ENCODE results near the gene PTPRG. TPM values are rescaled to one million over a fixed set of nuclear protein-coding genes. Genes with fewer than 3 reads are reported as not detected.
A peak's percentile ranks its signal among the peaks of the same experiment; 100 is the strongest.

PTPRG gene
- polyA plus RNA-seq, 10 donors = 25.7 to 37.0 (median 33.0) TPM

- no peak for DNase-seq
Observed at GRCh38 chr3:61922118-61922517, 360.7 kb downstream of the PTPRG start.

GRCh38 chr3:61924090-61924735 lies 362.8 kb downstream of the PTPRG start:
- DNase-seq = no peak

- DNase-seq = no peak
Observed at GRCh38 chr3:61924991-61925390, 363.6 kb downstream of the PTPRG start.

GRCh38 chr3:61925721-61926120 lies 364.4 kb downstream of the PTPRG start:
- peak in 2 of 3 donors; percentile 57 to 72 for DNase-seq

- peak in 1 of 3 donors; percentile 62 for DNase-seq
Observed at GRCh38 chr3:61926923-61927322, 365.6 kb downstream of the PTPRG start.

- peak; percentile 91 to 98 (median 97) for DNase-seq
Observed at GRCh38 chr3:61927332-61927731, 366.0 kb downstream of the PTPRG start.

GRCh38 chr3:61928039-61928438 lies 366.7 kb downstream of the PTPRG start:
- DNase-seq = peak in 1 of 3 donors; percentile 55

- no peak for DNase-seq
Observed at GRCh38 chr3:61928776-61929314, 367.5 kb downstream of the PTPRG start.

GRCh38 chr3:61929617-61930016 lies 368.2 kb downstream of the PTPRG start:
- no peak for DNase-seq

- DNase-seq = no peak
Observed at GRCh38 chr3:61932499-61932898, 371.1 kb downstream of the PTPRG start.

- no peak for DNase-seq
Observed at GRCh38 chr3:61933798-61934504, 372.6 kb downstream of the PTPRG start.

GRCh38 chr3:61934505-61934871 lies 373.1 kb downstream of the PTPRG start:
- DNase-seq = no peak

GRCh38 chr3:61935814-61936213 lies 374.4 kb downstream of the PTPRG start:
- no peak for DNase-seq

- no peak for DNase-seq
Observed at GRCh38 chr3:61936344-61936937, 375.1 kb downstream of the PTPRG start.

GRCh38 chr3:61937477-61937876 lies 376.1 kb downstream of the PTPRG start:
- no peak for DNase-seq

- DNase-seq = no peak
Observed at GRCh38 chr3:61938878-61939549, 377.6 kb downstream of the PTPRG start.

GRCh38 chr3:61940236-61940635 lies 378.9 kb downstream of the PTPRG start:
- no peak for DNase-seq

GRCh38 chr3:61943975-61944374 lies 382.6 kb downstream of the PTPRG start:
- DNase-seq = no peak

GRCh38 chr3:61944726-61945125 lies 383.4 kb downstream of the PTPRG start:
- no peak for DNase-seq

- DNase-seq = no peak
Observed at GRCh38 chr3:61945657-61946056, 384.3 kb downstream of the PTPRG start.

- DNase-seq = no peak
Observed at GRCh38 chr3:61946570-61947324, 385.4 kb downstream of the PTPRG start.

- no peak for DNase-seq
Observed at GRCh38 chr3:61947456-61947855, 386.1 kb downstream of the PTPRG start.
